ENCODE data around the gene DMAC2L.

DNA sequence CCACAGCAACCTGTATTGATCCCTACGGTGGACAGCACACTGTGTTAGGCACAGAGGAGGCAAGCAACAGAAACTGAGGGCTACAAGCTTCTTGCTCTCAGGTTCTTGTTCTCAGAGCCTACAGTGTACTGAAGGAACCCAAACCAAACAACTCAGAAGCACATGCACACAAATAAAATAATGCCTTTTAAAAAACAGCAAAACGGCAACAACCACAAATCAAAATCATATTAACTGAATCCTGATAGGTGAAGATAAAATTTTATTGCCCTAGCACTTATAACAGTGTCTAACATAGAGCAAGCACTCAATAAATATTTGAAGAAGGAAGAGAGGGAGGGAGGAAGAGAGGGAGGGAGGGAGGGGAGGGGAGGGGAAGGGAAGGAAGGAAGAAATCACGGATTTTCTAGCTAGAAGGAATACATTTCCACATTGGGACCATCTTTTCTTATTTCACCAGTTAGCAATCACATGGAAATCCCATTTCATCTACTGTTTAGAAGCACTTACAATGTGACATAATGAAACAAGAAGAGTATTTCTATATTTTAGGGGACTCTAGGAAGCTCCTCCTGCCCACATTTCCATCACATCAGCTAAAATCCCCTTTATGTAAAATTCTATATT is 27.2 kb downstream of the DMAC2L start:
- TF ChIP-seq TAF1 (IDR thresholded peaks at IDR 0.05; ENCODE audit: borderline replicate concordance, low read depth, low read length) (no peak), POLR2AphosphoS5 (IDR thresholded peaks at IDR 0.05; ENCODE audit: low read depth, low read length) (no peak), POLR2A (IDR thresholded peaks at IDR 0.05; ENCODE audit: low read depth, low read length) (no peak)
